ENCODE results near the gene QRFPR. TPM values are rescaled to one million over a fixed set of nuclear protein-coding genes. Genes with fewer than 3 reads are reported as not detected.
"Not testable (repeated sequence)": the region's sequence is repeated elsewhere in the genome, so short reads cannot be mapped to it uniquely, and the experiment has no call there.

Gene QRFPR
- under 1 TPM; 0.08 to 0.25 TPM for polyA plus RNA-seq

DNA sequence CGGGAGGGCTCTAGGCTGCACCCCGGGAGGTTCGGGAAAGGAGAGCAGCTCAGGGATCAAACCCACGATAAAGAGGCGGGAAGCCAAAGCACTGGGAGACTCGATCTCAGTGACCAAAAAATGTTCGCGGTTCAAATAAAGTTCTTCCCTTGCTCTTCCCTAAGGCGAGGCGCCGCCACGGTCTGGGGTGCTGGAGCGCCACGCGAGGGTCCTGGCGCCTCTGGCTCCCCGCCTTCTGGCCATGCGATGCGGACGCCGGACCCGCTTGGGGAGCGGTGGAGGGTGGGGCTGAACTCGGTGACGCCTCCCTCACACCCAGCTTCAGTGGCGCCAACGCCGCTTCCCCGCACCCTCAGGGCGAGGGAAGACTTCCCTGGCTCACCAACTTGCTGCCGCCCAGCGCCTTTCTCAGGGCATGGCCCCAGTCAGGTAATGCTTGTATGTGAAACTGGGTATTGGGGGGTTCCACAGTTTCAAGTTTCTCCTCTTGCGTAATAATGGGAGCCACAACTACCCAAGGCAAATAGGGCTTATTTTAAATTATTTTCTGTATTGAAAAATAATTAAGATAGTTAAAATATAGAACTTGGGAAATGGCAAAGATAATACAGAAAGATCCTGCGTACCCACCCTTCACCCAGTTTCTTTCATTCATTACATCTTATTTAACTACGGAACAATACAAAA is at the start of gene QRFPR:
TSS of gene QRFPR (minus strand) at position 243 of the 687 bp plus-strand sequence. CDS start 371 bp downstream, outside the sequence.
- 9 to 10% methylated on average over 34 to 35 of the region's 35 CpGs for WGBS, 2 donors
- peaks cover 0 to 7% of the 10 kb centered on the region in 2 donors for H3K4me1 ChIP-seq (ENCODE audit: control insufficient read depth in 2 of 2, insufficient read depth in 2 of 2, low read length in 1 of 2)
- H3K27ac ChIP-seq (ENCODE audit: low read depth in 2 of 2, low read length in 1 of 2), result no peak within 1 kb of the TSS
- H3K9me3 ChIP-seq (ENCODE audit: control insufficient read depth in 2 of 2, insufficient read depth in 1 of 2, low read depth in 1 of 2, low read length in 1 of 2), result no peaks in the 10 kb centered on the region
- H3K36me3 ChIP-seq (ENCODE audit: control insufficient read depth in 2 of 2, insufficient read depth in 2 of 2, low read length in 1 of 2), result no peaks in the 10 kb centered on the region
- H3K27me3 ChIP-seq (ENCODE audit: control insufficient read depth in 1 of 2, insufficient read depth in 2 of 2, low read length in 2 of 2), result peaks cover 5 to 6% of the 10 kb centered on the region in 2 donors
- H3K4me3 ChIP-seq (ENCODE audit: low read depth in 1 of 2, low read length in 2 of 2), result peak within 1 kb of the TSS; percentile 21 to 27

DNA sequence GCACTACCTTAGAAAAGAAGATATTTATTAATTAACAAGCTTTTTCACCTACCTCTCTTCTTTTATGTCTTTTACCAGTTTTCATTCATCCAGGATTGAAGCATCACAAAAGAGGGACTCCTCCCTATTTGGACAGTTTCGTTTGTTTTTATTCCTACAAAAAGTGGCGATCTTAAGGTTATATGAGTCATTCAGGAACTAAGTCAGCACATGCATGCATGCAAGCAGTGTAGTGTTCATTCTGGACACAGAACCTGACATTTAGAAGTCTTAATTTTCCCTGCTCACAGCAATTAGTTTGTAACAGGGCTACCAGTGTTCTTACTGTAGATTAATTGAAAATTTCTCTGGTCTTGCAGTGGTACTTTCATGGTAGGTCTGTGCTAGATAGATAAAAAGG is 47.9 kb upstream of the QRFPR start:
- WGBS, 2 donors, result 20 to 32% methylated on average over 2 of the region's 2 CpGs
- Histone ChIP-seq H3K27me3 (ENCODE audit: control insufficient read depth in 1 of 2, insufficient read depth in 2 of 2, low read length in 2 of 2) (no peaks in the 10 kb centered on the region), H3K27ac (ENCODE audit: low read depth in 2 of 2, low read length in 1 of 2) (no peak overlapping the region), H3K4me3 (ENCODE audit: low read depth in 1 of 2, low read length in 2 of 2) (no peak overlapping the region), H3K4me1 (ENCODE audit: control insufficient read depth in 2 of 2, insufficient read depth in 2 of 2, low read length in 1 of 2) (no peaks in the 10 kb centered on the region), H3K9me3 (ENCODE audit: control insufficient read depth in 2 of 2, insufficient read depth in 1 of 2, low read depth in 1 of 2, low read length in 1 of 2) (no peaks in the 10 kb centered on the region), H3K36me3 (ENCODE audit: control insufficient read depth in 2 of 2, insufficient read depth in 2 of 2, low read length in 1 of 2) (no peaks in the 10 kb centered on the region)

DNA sequence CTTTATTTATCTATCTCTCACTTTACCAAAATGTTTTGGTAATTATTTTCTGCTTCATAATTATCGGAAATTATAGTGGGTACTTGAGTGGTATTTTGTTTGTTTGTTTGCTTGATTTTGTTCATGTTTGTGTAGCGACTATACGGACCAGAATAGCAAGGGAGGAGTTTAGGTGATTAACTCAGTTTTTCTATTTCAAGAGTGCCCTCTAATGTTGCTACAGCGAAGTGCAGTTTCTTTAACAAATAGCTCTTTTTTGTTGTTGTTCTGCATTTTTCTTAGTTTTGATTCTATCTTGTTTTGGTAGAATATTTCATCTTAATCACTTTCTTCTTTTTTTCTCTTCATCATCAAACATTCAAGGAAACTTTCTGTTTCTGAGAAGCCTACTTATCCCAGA is 40.8 kb upstream of the QRFPR start:
- Histone ChIP-seq H3K4me1 (ENCODE audit: control insufficient read depth in 2 of 2, insufficient read depth in 2 of 2, low read length in 1 of 2) (no peaks in the 10 kb centered on the region), H3K36me3 (ENCODE audit: control insufficient read depth in 2 of 2, insufficient read depth in 2 of 2, low read length in 1 of 2) (no peaks in the 10 kb centered on the region), H3K9me3 (ENCODE audit: control insufficient read depth in 2 of 2, insufficient read depth in 1 of 2, low read depth in 1 of 2, low read length in 1 of 2) (no peaks in the 10 kb centered on the region), H3K4me3 (ENCODE audit: low read depth in 1 of 2, low read length in 2 of 2) (no peak overlapping the region), H3K27me3 (ENCODE audit: control insufficient read depth in 1 of 2, insufficient read depth in 2 of 2, low read length in 2 of 2) (no peaks in the 10 kb centered on the region), H3K27ac (ENCODE audit: low read depth in 2 of 2, low read length in 1 of 2) (no peak overlapping the region)
- WGBS, 2 donors, result 51 to 55% methylated on average over 4 of the region's 4 CpGs

DNA sequence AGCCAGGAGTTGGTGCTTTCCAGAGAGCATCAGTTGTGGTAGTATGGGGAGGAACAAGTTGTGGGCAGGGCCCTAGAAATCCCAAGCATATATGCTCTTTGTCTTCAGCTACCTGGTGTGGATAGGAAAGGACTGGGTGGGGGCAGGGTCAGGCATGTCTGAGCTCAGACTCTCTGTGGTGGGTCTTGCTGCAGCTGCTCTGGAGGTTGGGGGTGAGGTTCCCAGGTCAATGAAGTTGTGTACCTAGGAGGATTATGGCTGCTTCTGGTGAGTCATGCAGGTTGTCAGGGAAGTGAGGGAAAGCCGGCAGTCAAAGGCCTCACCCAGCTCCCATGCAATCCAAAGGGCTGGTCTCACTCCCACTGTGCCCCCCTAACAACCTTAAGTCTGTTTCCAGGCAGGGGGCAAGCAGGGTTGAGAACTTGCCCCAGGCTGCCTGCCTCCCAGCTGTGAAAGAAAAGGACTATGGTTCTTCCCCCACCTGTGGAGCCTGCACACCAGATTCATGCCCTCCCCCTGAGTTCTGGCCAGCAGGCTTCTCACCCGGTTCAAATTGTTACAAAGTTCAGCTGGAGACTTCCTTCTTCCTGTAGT is 30.4 kb upstream of the QRFPR start:
- no peaks in the 10 kb centered on the region for H3K9me3 ChIP-seq (ENCODE audit: control insufficient read depth in 2 of 2, insufficient read depth in 1 of 2, low read depth in 1 of 2, low read length in 1 of 2)
- H3K4me1 ChIP-seq (ENCODE audit: control insufficient read depth in 2 of 2, insufficient read depth in 2 of 2, low read length in 1 of 2), result no peaks in the 10 kb centered on the region
- no peaks in the 10 kb centered on the region for H3K27me3 ChIP-seq (ENCODE audit: control insufficient read depth in 1 of 2, insufficient read depth in 2 of 2, low read length in 2 of 2)
- H3K36me3 ChIP-seq (ENCODE audit: control insufficient read depth in 2 of 2, insufficient read depth in 2 of 2, low read length in 1 of 2), result no peaks in the 10 kb centered on the region
- H3K27ac ChIP-seq (ENCODE audit: low read depth in 2 of 2, low read length in 1 of 2), result no peak overlapping the region
- no peak overlapping the region for H3K4me3 ChIP-seq (ENCODE audit: low read depth in 1 of 2, low read length in 2 of 2)
- WGBS, 2 donors, result 27% methylated on average over 2 of the region's 2 CpGs

DNA sequence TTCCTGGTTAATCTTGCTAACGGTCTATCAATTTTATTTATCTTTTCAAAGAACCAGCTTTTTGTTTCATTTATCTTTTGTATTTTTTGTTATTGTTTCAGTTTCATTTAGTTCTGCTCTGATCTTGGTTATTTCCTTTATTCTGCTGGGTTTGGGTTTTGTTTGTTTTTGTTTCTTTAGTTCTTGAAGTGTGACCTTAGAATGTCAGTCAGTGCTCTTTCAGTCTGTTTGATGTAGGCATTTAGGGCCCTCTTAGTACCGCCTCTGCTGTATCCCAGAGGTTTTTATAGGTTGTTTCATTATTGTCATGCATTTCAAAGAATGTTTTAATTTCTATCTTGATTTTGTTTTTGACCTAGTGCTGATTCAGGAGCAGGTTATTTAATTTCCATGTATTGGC is 27.7 kb upstream of the QRFPR start:
- H3K27me3 ChIP-seq (ENCODE audit: control insufficient read depth in 1 of 2, insufficient read depth in 2 of 2, low read length in 2 of 2); H3K4me1 ChIP-seq (ENCODE audit: control insufficient read depth in 2 of 2, insufficient read depth in 2 of 2, low read length in 1 of 2); H3K27ac ChIP-seq (ENCODE audit: low read depth in 2 of 2, low read length in 1 of 2); H3K4me3 ChIP-seq (ENCODE audit: low read depth in 1 of 2, low read length in 2 of 2); H3K9me3 ChIP-seq (ENCODE audit: control insufficient read depth in 2 of 2, insufficient read depth in 1 of 2, low read depth in 1 of 2, low read length in 1 of 2); H3K36me3 ChIP-seq (ENCODE audit: control insufficient read depth in 2 of 2, insufficient read depth in 2 of 2, low read length in 1 of 2): not testable (repeated sequence)
- 36 to 52% methylated on average over 2 of the region's 2 CpGs for WGBS, 2 donors

DNA sequence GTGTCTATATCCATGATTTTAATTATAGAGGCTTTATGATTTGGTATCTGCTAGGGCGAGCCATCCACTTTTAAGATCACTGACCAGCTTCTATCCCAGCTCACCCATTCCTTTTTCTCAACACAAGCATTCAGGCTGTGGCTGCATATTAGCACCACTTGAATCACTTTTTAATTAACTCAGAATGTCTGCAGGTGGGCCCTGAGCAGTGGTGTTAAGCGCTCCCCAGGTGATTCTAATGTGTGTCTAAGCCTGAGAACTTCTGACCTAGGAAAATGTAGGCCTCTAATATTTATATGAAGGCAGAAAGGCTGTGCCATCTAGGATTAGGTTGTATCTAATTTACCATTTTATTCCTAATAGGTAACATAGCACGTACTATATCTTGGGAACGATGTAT is 19.8 kb upstream of the QRFPR start:
- Histone ChIP-seq H3K36me3 (ENCODE audit: control insufficient read depth in 2 of 2, insufficient read depth in 2 of 2, low read length in 1 of 2) (no peaks in the 10 kb centered on the region), H3K27ac (ENCODE audit: low read depth in 2 of 2, low read length in 1 of 2) (no peak overlapping the region), H3K4me1 (ENCODE audit: control insufficient read depth in 2 of 2, insufficient read depth in 2 of 2, low read length in 1 of 2) (no peaks in the 10 kb centered on the region), H3K9me3 (ENCODE audit: control insufficient read depth in 2 of 2, insufficient read depth in 1 of 2, low read depth in 1 of 2, low read length in 1 of 2) (no peaks in the 10 kb centered on the region), H3K4me3 (ENCODE audit: low read depth in 1 of 2, low read length in 2 of 2) (no peak overlapping the region), H3K27me3 (ENCODE audit: control insufficient read depth in 1 of 2, insufficient read depth in 2 of 2, low read length in 2 of 2) (no peaks in the 10 kb centered on the region)
- WGBS, 2 donors, result 91% methylated on average over 4 of the region's 4 CpGs

DNA sequence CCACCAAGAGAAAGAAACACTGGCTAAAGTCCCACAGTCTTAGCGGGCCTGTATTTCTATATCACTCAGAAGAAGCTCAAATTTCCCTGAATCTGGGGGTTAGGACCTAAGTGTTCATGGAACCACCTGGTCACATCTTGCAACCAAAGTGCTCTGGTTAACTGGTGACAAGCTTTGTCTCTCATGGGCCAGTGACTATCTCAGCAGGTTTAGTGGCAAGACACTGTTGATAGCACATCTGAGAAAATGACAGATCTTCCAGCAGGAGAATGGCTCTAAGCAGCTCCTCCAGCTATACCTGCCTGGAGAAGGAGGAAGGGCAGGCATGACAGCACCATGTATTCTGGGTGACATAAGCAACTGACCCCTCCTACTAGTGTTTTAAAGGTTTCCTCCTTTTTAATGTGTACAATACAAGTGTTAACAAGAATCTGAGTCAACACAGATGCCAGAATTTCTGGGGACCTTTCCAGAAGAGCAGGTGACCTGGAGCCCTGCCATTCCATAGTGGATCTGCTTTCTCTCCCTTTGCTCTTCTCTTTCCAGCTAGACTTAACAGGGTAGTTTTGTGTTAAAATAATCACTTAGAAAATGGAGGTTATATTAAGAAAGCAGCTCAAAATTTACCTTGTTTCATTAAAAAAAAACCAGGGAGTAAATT is 17.3 kb upstream of the QRFPR start:
- 46 to 64% methylated on average over 1 of the region's 1 CpG for WGBS, 2 donors
- Histone ChIP-seq H3K9me3 (ENCODE audit: control insufficient read depth in 2 of 2, insufficient read depth in 1 of 2, low read depth in 1 of 2, low read length in 1 of 2) (no peaks in the 10 kb centered on the region), H3K4me1 (ENCODE audit: control insufficient read depth in 2 of 2, insufficient read depth in 2 of 2, low read length in 1 of 2) (no peaks in the 10 kb centered on the region), H3K36me3 (ENCODE audit: control insufficient read depth in 2 of 2, insufficient read depth in 2 of 2, low read length in 1 of 2) (no peaks in the 10 kb centered on the region), H3K27ac (ENCODE audit: low read depth in 2 of 2, low read length in 1 of 2) (no peak overlapping the region), H3K4me3 (ENCODE audit: low read depth in 1 of 2, low read length in 2 of 2) (no peak overlapping the region), H3K27me3 (ENCODE audit: control insufficient read depth in 1 of 2, insufficient read depth in 2 of 2, low read length in 2 of 2) (no peaks in the 10 kb centered on the region)

DNA sequence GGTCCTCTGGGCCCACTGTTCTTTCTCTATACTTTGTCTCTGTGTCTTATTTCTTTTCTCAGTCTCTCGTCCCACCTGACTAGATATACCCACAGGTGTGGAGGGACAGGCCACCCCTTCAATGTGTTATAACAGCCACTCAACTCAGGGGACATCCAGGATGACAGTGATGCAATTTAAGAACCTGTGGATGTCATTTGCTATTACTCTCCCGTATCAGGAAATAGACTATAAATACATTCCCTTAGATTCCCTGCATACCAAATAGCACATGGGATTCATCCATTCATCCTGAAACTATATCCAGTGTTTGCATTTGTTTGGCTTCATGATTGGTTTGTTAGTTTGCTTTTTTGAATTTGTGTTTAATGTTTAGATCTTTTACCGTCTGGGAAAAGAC is 16.6 kb upstream of the QRFPR start:
- Histone ChIP-seq H3K27me3 (ENCODE audit: control insufficient read depth in 1 of 2, insufficient read depth in 2 of 2, low read length in 2 of 2) (no peaks in the 10 kb centered on the region), H3K4me3 (ENCODE audit: low read depth in 1 of 2, low read length in 2 of 2) (no peak overlapping the region), H3K36me3 (ENCODE audit: control insufficient read depth in 2 of 2, insufficient read depth in 2 of 2, low read length in 1 of 2) (no peaks in the 10 kb centered on the region), H3K4me1 (ENCODE audit: control insufficient read depth in 2 of 2, insufficient read depth in 2 of 2, low read length in 1 of 2) (no peaks in the 10 kb centered on the region), H3K27ac (ENCODE audit: low read depth in 2 of 2, low read length in 1 of 2) (no peak overlapping the region), H3K9me3 (ENCODE audit: control insufficient read depth in 2 of 2, insufficient read depth in 1 of 2, low read depth in 1 of 2, low read length in 1 of 2) (no peaks in the 10 kb centered on the region)
- 49 to 50% methylated on average over 3 of the region's 3 CpGs for WGBS, 2 donors

DNA sequence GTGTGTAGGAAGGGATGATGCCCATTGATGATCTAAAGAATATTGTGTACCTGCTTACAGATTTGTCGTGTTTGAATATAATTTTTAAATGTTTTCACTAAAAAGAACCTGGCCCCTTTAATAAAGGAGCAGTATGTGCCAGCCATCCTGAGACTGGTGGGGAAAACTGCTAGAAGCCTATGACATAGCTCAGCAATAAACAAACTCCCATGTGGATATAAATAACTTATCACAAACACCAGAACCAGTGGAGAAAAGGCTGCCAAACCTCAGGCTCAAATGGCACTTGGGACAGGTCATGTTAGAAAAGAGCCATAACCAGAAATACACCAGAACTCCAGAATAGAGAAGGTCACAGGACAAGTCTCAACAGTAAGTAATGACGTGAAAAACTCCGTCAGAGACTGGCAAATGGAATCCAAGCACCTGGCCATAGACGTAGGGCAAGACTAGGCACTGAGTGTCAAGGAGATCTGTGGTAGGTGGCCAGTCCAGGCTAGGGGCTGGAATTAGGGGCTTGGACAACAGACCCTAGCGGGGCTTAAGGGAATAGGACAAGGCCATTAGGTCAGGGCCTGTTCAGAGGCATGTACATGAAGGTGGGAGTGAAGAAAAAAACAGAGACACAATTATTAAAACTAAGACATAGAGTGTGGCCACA is 11.7 kb upstream of the QRFPR start:
- H3K36me3 ChIP-seq (ENCODE audit: control insufficient read depth in 2 of 2, insufficient read depth in 2 of 2, low read length in 1 of 2), result no peaks in the 10 kb centered on the region
- WGBS, 2 donors, result 62 to 64% methylated on average over 5 of the region's 5 CpGs
- H3K4me1 ChIP-seq (ENCODE audit: control insufficient read depth in 2 of 2, insufficient read depth in 2 of 2, low read length in 1 of 2), result no peaks in the 10 kb centered on the region
- H3K27me3 ChIP-seq (ENCODE audit: control insufficient read depth in 1 of 2, insufficient read depth in 2 of 2, low read length in 2 of 2), result no peaks in the 10 kb centered on the region
- H3K27ac ChIP-seq (ENCODE audit: low read depth in 2 of 2, low read length in 1 of 2), result no peak overlapping the region
- H3K9me3 ChIP-seq (ENCODE audit: control insufficient read depth in 2 of 2, insufficient read depth in 1 of 2, low read depth in 1 of 2, low read length in 1 of 2), result no peaks in the 10 kb centered on the region
- no peak overlapping the region for H3K4me3 ChIP-seq (ENCODE audit: low read depth in 1 of 2, low read length in 2 of 2)

Data from esophagus (tissue), 2 donors.